K562 (cell line): ENCODE data around the gene KRTAP22-1. TPM values are rescaled to one million over a fixed set of nuclear protein-coding genes. Genes with fewer than 3 reads are reported as not detected.

ENCODE experiments used
- ATAC-seq: fragments of 200-7000 bp; cut with Tn5 transposase; 3 replicates; pipeline ENCODE4 v1.9.1; 2020; ENCODE audit warnings: moderate library complexity
- BruUV-seq: library from RNA; stranded (reverse); fragments of 400-500 nt; replicated peaks from 2 replicates; lab custom pipeline; 2021; lab: Mats Ljungman, UMichigan
- CTCF ChIA-PET: fragments of 300-600 bp; formaldehyde crosslinking; extraction: SDS; loops from one replicate; lab custom pipeline; 2021; ENCODE audit warnings: low intra/inter-chr PET ratio; lab: Yijun Ruan, JAX
- POLR2A ChIA-PET: fragments of 300-600, 350-650 bp; sonication (Branson Sonifier 250); formaldehyde crosslinking; extraction: SDS; loops from one replicate; lab custom pipeline; 2021; ENCODE audit warnings: antibody characterized with exemption, inconsistent platforms; lab: Yijun Ruan, JAX
- DNase-seq, 4 experiments: peaks; one replicate each; pipeline versions ENCODE4 v3.0.0 to v3.0.0-alpha.2; 2011 to 2018; ENCODE audit warnings: low spot score in 3 of 4, mixed read lengths in 3 of 4; ENCODE audit errors: extremely low read depth in 1 of 4
- FAIRE-seq: peaks from 2 replicates; lab custom pipeline; 2011; peaks lifted over from hg19 to GRCh38; lab: Jason Lieb, UNC
- H2AFZ ChIP-seq: 2 replicates; pipeline ENCODE4 v1.6.0; 2011; ENCODE audit warnings: low read depth, low read length, control low read depth, inconsistent platforms
- H3K27ac ChIP-seq: fragments of 200-600 bp; 3 replicates; pipeline ENCODE4 v1.8.0; 2011; ENCODE audit warnings: low read depth, mild to moderate bottlenecking, control low read depth, inconsistent platforms, low read length, moderate library complexity, mixed read lengths; ENCODE audit errors: extremely low read depth
- H3K27me3 ChIP-seq, 2 experiments: fragments of 300-600 bp in 1 of 2; 2 replicates in 1 of 2; 3 replicates in 1 of 2; pipeline versions ENCODE4 v1.6.0 to v1.8.0; 2011; ENCODE audit warnings: inconsistent platforms in 2 of 2, low read length in 2 of 2, mild to moderate bottlenecking in 1 of 2, mixed read lengths in 1 of 2, moderate library complexity in 1 of 2; ENCODE audit not compliant: control insufficient read depth in 2 of 2, insufficient read depth in 2 of 2
- H3K36me3 ChIP-seq: fragments of 300-600 bp; 3 replicates; pipeline ENCODE4 v1.8.0; 2011; ENCODE audit warnings: mild to moderate bottlenecking, low read length, inconsistent platforms; ENCODE audit not compliant: control insufficient read depth, insufficient read depth
- H3K4me1 ChIP-seq, 2 experiments: fragments of 200-600 bp in 1 of 2; replicated peaks in 1 of 2; 2 replicates in 1 of 2; 3 replicates in 1 of 2; pipeline versions ENCODE4 v1.5.1 to v1.8.0; 2011; ENCODE audit warnings: inconsistent platforms in 2 of 2, low read length in 2 of 2, mild to moderate bottlenecking in 1 of 2, mixed read lengths in 1 of 2, moderate library complexity in 1 of 2; ENCODE audit not compliant: control insufficient read depth in 2 of 2, insufficient read depth in 2 of 2
- H3K4me2 ChIP-seq: 2 replicates; pipeline ENCODE4 v1.6.1; 2011; ENCODE audit warnings: low read length, control low read depth, inconsistent platforms, mixed read lengths; ENCODE audit not compliant: insufficient read depth
- H3K4me3 ChIP-seq: fragments of 200-600 bp; sonication (generic), shearing (Covaris generic); 2 replicates; pipeline ENCODE4 v1.5.1; 2016; ENCODE audit warnings: control low read depth, inconsistent platforms
- H3K79me2 ChIP-seq: fragments of 200-600 bp; 3 replicates; pipeline ENCODE4 v1.8.0; 2011; ENCODE audit warnings: low read length, inconsistent platforms; ENCODE audit not compliant: control insufficient read depth, insufficient read depth
- H3K9ac ChIP-seq, 2 experiments: 2 replicates each; pipeline versions ENCODE4 v1.6.0 to v1.6.1; 2011; ENCODE audit warnings: low read depth in 2 of 2, low read length in 2 of 2, control low read depth in 1 of 2, inconsistent platforms in 1 of 2, mild to moderate bottlenecking in 1 of 2, mixed read lengths in 1 of 2; ENCODE audit not compliant: insufficient read depth in 1 of 2
- H3K9me1 ChIP-seq: one replicate; pipeline ENCODE4 v1.6.0; 2011; ENCODE audit warnings: inconsistent platforms, mild to moderate bottlenecking, low read length, moderate library complexity; ENCODE audit not compliant: control insufficient read depth, insufficient read depth
- H3K9me3 ChIP-seq: replicated peaks from 2 replicates; pipeline ENCODE4 v1.5.1; 2011; ENCODE audit warnings: low read depth, low read length, inconsistent platforms; ENCODE audit not compliant: control insufficient read depth, insufficient read depth
- H4K20me1 ChIP-seq: replicated peaks from 2 replicates; pipeline ENCODE4 v1.6.1; 2011; ENCODE audit warnings: low read length, inconsistent platforms, mixed read lengths; ENCODE audit not compliant: control insufficient read depth, insufficient read depth
- GATA2 ChIP-seq: sonication (generic); formaldehyde crosslinking; IDR thresholded peaks from 2 replicates; pipeline ENCODE4 v1.4.0; 2020; ENCODE audit warnings: mild to moderate bottlenecking, missing genetic modification reagents
- ZC3H11A ChIP-seq: IDR thresholded peaks from 2 replicates; pipeline ENCODE4 v1.6.1; 2012; ENCODE audit warnings: low read depth, low read length, improper control_type of control experiment
- ZNF764 ChIP-seq: fragments of 250-450 bp; sonication (Bioruptor Pico); IDR thresholded peaks from 2 replicates; pipeline ENCODE4 v1.4.0; 2020; ENCODE audit warnings: low read depth, mild to moderate bottlenecking, moderate library complexity
- whole genome bisulfite sequencing: fragments of 100-300 bp; shearing (Covaris generic); methylation state at CpG from one replicate; pipeline ENCODE4 v1.1.6; 2016; ENCODE audit warnings: low coverage, mixed read lengths; ENCODE audit not compliant: insufficient coverage; ENCODE audit errors: missing lambda C conversion rate; 5-methylcytosine and 5-hydroxymethylcytosine counted together
- in situ Hi-C: fragments of 300-500 bp; cut with MboI; formaldehyde crosslinking; loops from 4 replicates; pipeline ENCODE4 v1.15.0; 2018; ENCODE audit warnings: inconsistent platforms, mixed read lengths
- intact Hi-C: fragments of 100-400 bp; cut with micrococcal nuclease; formaldehyde crosslinking; loops from 2 replicates; pipeline ENCODE4 v1.14.2; 2022
- polyA plus RNA-seq, 8 experiments: library from polyadenylated mRNA; depleted of rRNA in 4 of 8; stranded (reverse) in 5 of 8; unstranded in 3 of 8; fragments of >200 nt; fragmentation: Nextera tagmentation in 2 of 8; fragmentation: Illumina TruSeq in 1 of 8; extraction: Ambion mirVana in 2 of 8; extraction: Trizol in 1 of 8; gene quantifications; 2 replicates each; pipeline versions ENCODE4 v1.2.1 to v1.2.3, GENCODE V29; 2011 to 2014; ENCODE audit warnings: inconsistent platforms in 1 of 8, missing spikeins in 1 of 8
- total RNA-seq, 7 experiments: library from RNA; depleted of rRNA in 6 of 7; stranded (reverse); fragments of >200 nt in 6 of 7; fragmentation: Illumina TruSeq in 2 of 7; extraction: Trizol in 2 of 7; gene quantifications; 2 replicates each; pipeline versions ENCODE4 v1.2.1 to v1.2.3, GENCODE V29; 2011 to 2021; ENCODE audit warnings: low replicate concordance in 1 of 7

Gene KRTAP22-1
- total and polyA plus RNA-seq, 9 of the 15 experiments (the other 6 are each of a cell fraction or from before 2014, with no cell fraction given), result not detected

GRCh38 chr21:30629200-30629599 lies 28.3 kb downstream of the KRTAP22-1 start:
- Histone ChIP-seq H3K9me1 (no peaks in the 10 kb centered on the region), H3K4me3 (no peak overlapping the region), H3K27me3 (no peaks in the 10 kb centered on the region), H3K27ac (no peak overlapping the region), H3K9ac (no peak overlapping the region), H3K4me2 (no peak overlapping the region), H3K9me3 (no peaks in the 10 kb centered on the region), H4K20me1 (no peaks in the 10 kb centered on the region), H3K36me3 (no peaks in the 10 kb centered on the region), H3K4me1 (no peaks in the 10 kb centered on the region), H3K79me2 (no peaks in the 10 kb centered on the region), H2AFZ (no peak overlapping the region)
- no peak for TF ChIP-seq ZC3H11A
- POLR2A ChIA-PET, result no interaction called here
- in situ Hi-C loops (no loop called here), intact Hi-C loops (no loop called here)
- WGBS, result 0% methylated on average over 1 of the region's 1 CpG
- no TSS peak for BruUV-seq
- CTCF ChIA-PET, result no interaction called here
- no peak for ATAC-seq
- FAIRE-seq, result no peak
- DNase-seq, result no peak

DNA sequence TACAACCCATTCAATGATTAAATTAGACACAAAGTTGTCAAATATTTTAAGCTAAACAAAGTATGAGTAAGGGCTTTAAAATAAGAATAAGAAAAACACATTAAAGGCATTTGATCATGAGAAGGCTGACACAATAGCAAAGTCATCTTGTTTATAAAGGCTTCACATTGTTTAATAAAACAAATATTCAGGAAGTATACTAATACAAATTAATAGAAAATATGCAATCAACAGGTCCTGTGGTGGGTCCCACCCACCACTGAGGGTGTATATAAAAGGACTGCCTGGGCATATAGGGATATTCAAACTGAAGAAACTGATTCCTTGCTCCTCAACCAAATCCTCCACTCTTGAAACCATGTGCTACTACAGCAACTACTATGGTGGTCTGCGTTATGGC lies 34.0 kb downstream of the KRTAP22-1 start, which contains the start of gene KRTAP20-2:
Gene KRTAP20-2 (plus strand): TSS at position 301 of the 400 bp plus-strand sequence. CDS start 58 bp downstream, at position 359.
- no peaks in the 10 kb centered on the region for H3K9me1 ChIP-seq
- in situ Hi-C loops, result no loop called here

More for the DNA sequence above, 34.0 kb downstream of the KRTAP22-1 start, which contains the start of gene KRTAP20-2:
- no TSS peak for BruUV-seq
- H3K36me3 ChIP-seq, result no peaks in the 10 kb centered on the region
- intact Hi-C loops, result loop anchor here (10.0 kb wide), 1 partner anchor 180 kb away; no protein-coding TSS in a partner anchor
- H3K4me2 ChIP-seq, result no peak within 1 kb of the TSS
- TF ChIP-seq ZNF764 (CRISPR knock-in tag) (no peak), GATA2 (no peak)
- TF ChIP-seq, all 486 proteins: peak for 0
- 0% methylated on average over 1 of the region's 1 CpG for WGBS
- Histone ChIP-seq H3K4me3 (no peak within 1 kb of the TSS), H3K27me3 (no peaks in the 10 kb centered on the region), H3K9ac (no peak within 1 kb of the TSS), H3K9me3 (no peaks in the 10 kb centered on the region), H4K20me1 (no peaks in the 10 kb centered on the region), H2AFZ (no peak within 1 kb of the TSS), H3K79me2 (no peaks in the 10 kb centered on the region), H3K4me1 (no peaks in the 10 kb centered on the region), H3K27ac (no peak within 1 kb of the TSS)
- ATAC-seq (no peak), DNase-seq (no peak), FAIRE-seq (no peak)
- CTCF ChIA-PET, result no interaction called here
- POLR2A ChIA-PET, result no interaction called here
